T-cell (primary cell): ENCODE measurements around the gene STK32B. TPM values are rescaled to one million over a fixed set of nuclear protein-coding genes. Genes with fewer than 3 reads are reported as not detected.
A peak's percentile ranks its signal among the peaks of the same experiment; 100 is the strongest.
"Not testable (repeated sequence)": the region's sequence is repeated elsewhere in the genome, so short reads cannot be mapped to it uniquely, and the experiment has no call there.

Experiments
- ATAC-seq, 4 experiments: fragments of 200-7000 bp in 3 of 4; fragments of 150-1000 bp in 1 of 4; cut with Tn5 transposase; replicated peaks in 1 of 4; 1 replicate in 3 of 4; 2 replicates in 1 of 4; pipeline ENCODE4 v1.10.0; 2021; ENCODE audit warnings: moderate library complexity in 3 of 4, mild to moderate bottlenecking in 2 of 4, moderate number of reproducible peaks in 1 of 4
- CTCF ChIA-PET, 2 donors: fragments of 300-600 bp; sonication (Branson Sonifier 250); formaldehyde crosslinking; loops; one replicate each; lab custom pipeline; 2022; ENCODE audit warnings: antibody characterized with exemption in 2 of 2; lab: Charles Lee
- POLR2A ChIA-PET, 2 donors: fragments of 300-600 bp; sonication (Branson Sonifier 250); formaldehyde crosslinking; loops; one replicate each; lab custom pipeline; 2022; ENCODE audit warnings: antibody characterized with exemption in 2 of 2; lab: Charles Lee
- DNase-seq, 35 experiments: peaks; one replicate each; pipeline versions ENCODE4 v3.0.0 to v3.0.0-alpha.2; 2013 to 2023
- H3K27ac ChIP-seq: one replicate; pipeline ENCODE4 v1.5.1; 2013; ENCODE audit warnings: low read length
- H3K27me3 ChIP-seq, 2 experiments: replicated peaks in 1 of 2; 1 replicate in 1 of 2; 2 replicates in 1 of 2; pipeline versions ENCODE4 v1.6.1 to v1.7.0; 2013; ENCODE audit warnings: low read length in 1 of 2, mixed read lengths in 1 of 2; ENCODE audit not compliant: control insufficient read depth in 2 of 2, insufficient read depth in 2 of 2; ENCODE audit errors: extremely low read depth in 1 of 2
- H3K36me3 ChIP-seq, 2 donors: 1 replicate in 1 of 2; 2 replicates in 1 of 2; pipeline versions ENCODE4 v1.6.1 to v1.7.0; 2013; ENCODE audit warnings: low read length in 1 of 2; ENCODE audit not compliant: control insufficient read depth in 2 of 2, insufficient read depth in 1 of 2; ENCODE audit errors: extremely low read depth in 1 of 2
- H3K4me1 ChIP-seq, 2 experiments: 1 replicate in 1 of 2; 2 replicates in 1 of 2; pipeline versions ENCODE4 v1.6.1 to v1.7.0; 2013; ENCODE audit warnings: low read length in 2 of 2, mixed read lengths in 1 of 2; ENCODE audit not compliant: insufficient read depth in 2 of 2, control insufficient read depth in 1 of 2; ENCODE audit errors: extremely low read depth in 1 of 2
- H3K4me3 ChIP-seq, 2 donors: 1 replicate in 1 of 2; 2 replicates in 1 of 2; pipeline versions ENCODE4 v1.5.1 to v1.7.0; 2013; ENCODE audit warnings: mild to moderate bottlenecking in 2 of 2, low read length in 1 of 2, moderate library complexity in 1 of 2; ENCODE audit not compliant: control insufficient read depth in 1 of 2; ENCODE audit errors: extremely low read depth in 1 of 2
- H3K9me3 ChIP-seq: 2 replicates; pipeline ENCODE4 v1.7.0; 2013
- H3K27ac Mint-ChIP-seq, 2 donors: one replicate each; pipeline ENCODE4 v1.8.0; 2020 to 2021; ENCODE audit warnings: mild to moderate bottlenecking in 2 of 2, mixed read lengths in 2 of 2
- H3K27me3 Mint-ChIP-seq, 2 donors: one replicate each; pipeline ENCODE4 v1.8.0; 2021 to 2022; ENCODE audit warnings: mixed read lengths in 2 of 2
- H3K36me3 Mint-ChIP-seq: one replicate; pipeline ENCODE4 v1.8.0; 2021; ENCODE audit warnings: mixed read lengths
- H3K4me1 Mint-ChIP-seq, 3 donors: one replicate each; pipeline ENCODE4 v1.8.0; 2020 to 2022; ENCODE audit warnings: mixed read lengths in 3 of 3, mild to moderate bottlenecking in 1 of 3
- H3K4me3 Mint-ChIP-seq, 3 donors: one replicate each; pipeline ENCODE4 v1.8.0; 2020 to 2022; ENCODE audit warnings: mild to moderate bottlenecking in 3 of 3, mixed read lengths in 3 of 3, moderate library complexity in 3 of 3
- H3K9me3 Mint-ChIP-seq, 3 donors: one replicate each; pipeline ENCODE4 v1.8.0; 2020 to 2022; ENCODE audit warnings: mixed read lengths in 3 of 3
- WGBS: methylation state at CpG from one replicate; pipeline ENCODE4 v1.1.5; 2013; ENCODE audit warnings: missing lambda C conversion rate; ENCODE audit not compliant: insufficient coverage; 5-methylcytosine and 5-hydroxymethylcytosine counted together
- total RNA-seq, 35 experiments: library from RNA in 6 of 35; stranded (reverse) in 6 of 35; fragments of 120-200 nt in 1 of 35; gene quantifications; one replicate each; pipeline versions ENCODE4 v1.2.1 to v1.2.4 and lab custom pipeline; 2013 to 2026

Gene STK32B
- total RNA-seq (under 1 TPM in 3 of 5 donors, not detected in 2; 0.12 to 0.20 (median 0.15) TPM), total RNA-seq (lab: John Stamatoyannopoulos, UW) (0 to 0.48 (median 0.11) reads per million in 29 experiments)
- total RNA-seq (2013), result not detected

- no peak within 1 kb of the TSS for H3K27ac ChIP-seq
- DNase-seq, result peak in 1 of 35 experiments; percentile 9
- peak; percentile 16 to 50 (median 31) for ATAC-seq
- H3K27me3 Mint-ChIP-seq, result peaks cover 46 to 59% of the 10 kb centered on the region in 2 donors
- 2% methylated on average over 73 of the region's 103 CpGs for WGBS
- H3K4me1 ChIP-seq, result peaks cover 6 to 20% of the 10 kb centered on the region in 2 experiments
- H3K4me3 Mint-ChIP-seq, result peak within 1 kb of the TSS; percentile 56 to 65 (median 60)
- H3K4me3 ChIP-seq, result peak within 1 kb of the TSS; percentile 19 to 91
- no peaks in the 10 kb centered on the region for H3K36me3 ChIP-seq
- peaks cover 0 to 4% (median 0%) of the 10 kb centered on the region in 3 donors for H3K9me3 Mint-ChIP-seq
- H3K4me1 Mint-ChIP-seq, result peaks cover 11 to 17% (median 15%) of the 10 kb centered on the region in 3 donors
- H3K9me3 ChIP-seq, result no peaks in the 10 kb centered on the region
- ChIA-PET CTCF (interaction anchor here in 1 of 2 donors (0.5 kb wide), 1 partner anchor 188 kb away, joined by 3 read pairs; no protein-coding TSS in a partner anchor), POLR2A (no interaction called here)
- H3K36me3 Mint-ChIP-seq, result no peaks in the 10 kb centered on the region
- no peak within 1 kb of the TSS for H3K27ac Mint-ChIP-seq
- peaks cover 0 to 54% of the 10 kb centered on the region in 2 experiments for H3K27me3 ChIP-seq
Measured at GRCh38 chr4:5051278-5052203, at the start of gene STK32B. TSS of gene STK32B (plus strand) at chr4:5051480.

GRCh38 chr4:5001641-5002040 lies 49.6 kb upstream of the STK32B start:
- ATAC-seq, H3K4me1 ChIP-seq, CTCF ChIA-PET, H3K27ac Mint-ChIP-seq, H3K27ac ChIP-seq, H3K9me3 Mint-ChIP-seq, H3K4me3 ChIP-seq, H3K9me3 ChIP-seq, H3K4me1 Mint-ChIP-seq, H3K4me3 Mint-ChIP-seq, POLR2A ChIA-PET, H3K36me3 Mint-ChIP-seq, DNase-seq, H3K36me3 ChIP-seq: not testable (repeated sequence)
- peaks cover 29% of the 10 kb centered on the region in 2 donors for H3K27me3 Mint-ChIP-seq
- WGBS, result 71% methylated on average over 6 of the region's 6 CpGs
- H3K27me3 ChIP-seq, result peaks cover 0 to 32% of the 10 kb centered on the region in 2 experiments

DNA sequence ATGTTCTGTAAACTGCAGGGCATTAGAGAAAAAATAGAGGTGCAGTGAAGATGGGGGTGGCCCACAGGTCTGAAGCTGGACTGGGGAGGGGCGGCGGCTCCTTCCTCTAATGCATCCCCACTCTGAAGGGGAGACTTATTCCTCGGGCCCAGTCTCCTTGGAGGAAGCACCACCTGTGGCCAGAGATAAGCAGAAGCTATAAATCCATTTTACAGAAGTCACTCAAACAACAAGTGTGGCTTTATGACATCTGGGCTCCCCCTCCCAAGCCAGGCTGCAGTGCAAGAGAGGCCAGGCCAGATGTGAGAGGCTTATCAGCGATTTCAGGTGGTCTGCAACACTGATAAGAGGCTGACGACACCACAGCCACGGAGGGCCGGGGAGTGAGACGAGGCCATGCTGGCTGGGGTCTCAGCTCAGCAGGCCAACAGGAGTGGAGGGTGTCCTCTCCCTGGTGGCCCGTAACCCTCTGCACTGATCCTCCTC lies 47.9 kb upstream of the STK32B start:
- ChIA-PET POLR2A (no interaction called here), CTCF (no interaction called here)
- H3K4me1 ChIP-seq, result no peaks in the 10 kb centered on the region
- Mint-ChIP-seq H3K9me3 (no peaks in the 10 kb centered on the region), H3K4me1 (no peaks in the 10 kb centered on the region), H3K27me3 (peaks cover 29% of the 10 kb centered on the region in 2 donors), H3K27ac (no peak overlapping the region), H3K4me3 (no peak overlapping the region), H3K36me3 (no peaks in the 10 kb centered on the region)
- WGBS, result 60% methylated on average over 6 of the region's 9 CpGs
- no peaks in the 10 kb centered on the region for H3K36me3 ChIP-seq
- no peak overlapping the region for H3K27ac ChIP-seq
- peaks cover 0 to 32% of the 10 kb centered on the region in 2 experiments for H3K27me3 ChIP-seq
- no peak overlapping the region for H3K4me3 ChIP-seq
- DNase-seq, result no peak
- no peaks in the 10 kb centered on the region for H3K9me3 ChIP-seq
- no peak for ATAC-seq

- H3K4me3 Mint-ChIP-seq, result no peak overlapping the region
- Histone ChIP-seq H3K27ac (no peak overlapping the region), H3K27me3 (peaks cover 0 to 32% of the 10 kb centered on the region in 2 experiments), H3K4me3 (no peak overlapping the region), H3K4me1 (no peaks in the 10 kb centered on the region), H3K36me3 (no peaks in the 10 kb centered on the region), H3K9me3 (no peaks in the 10 kb centered on the region)
- DNase-seq (no peak), ATAC-seq (no peak)
- H3K36me3 Mint-ChIP-seq, result no peaks in the 10 kb centered on the region
- ChIA-PET CTCF (no interaction called here), POLR2A (no interaction called here)
- H3K27me3 Mint-ChIP-seq, result peaks cover 29 to 30% of the 10 kb centered on the region in 2 donors
- no peaks in the 10 kb centered on the region for H3K4me1 Mint-ChIP-seq
- no peak overlapping the region for H3K27ac Mint-ChIP-seq
- no peaks in the 10 kb centered on the region for H3K9me3 Mint-ChIP-seq
- 86% methylated on average over 3 of the region's 3 CpGs for WGBS
Measured at GRCh38 chr4:5003918-5004317, 47.4 kb upstream of the STK32B start.

DNA sequence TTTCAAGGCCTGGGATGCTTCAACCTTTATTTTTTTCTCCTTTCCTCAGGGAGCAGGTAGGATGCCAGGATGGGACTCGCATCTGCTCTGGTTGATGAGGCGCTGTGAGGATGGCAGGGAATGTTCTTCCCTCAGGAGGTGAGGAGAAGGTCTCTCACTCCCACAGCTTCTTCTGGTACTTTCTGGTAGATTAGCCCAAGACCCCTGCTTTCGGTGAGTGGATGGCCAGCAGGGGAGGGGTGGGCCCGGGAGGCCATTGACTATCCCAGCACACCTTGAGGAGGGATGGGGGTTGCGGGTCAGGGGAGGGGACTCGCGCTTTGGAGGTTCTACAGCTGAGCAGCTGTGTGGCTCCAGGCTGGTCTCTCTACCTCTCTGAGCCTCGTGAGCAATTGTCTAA lies 46.8 kb upstream of the STK32B start:
- H3K27me3 ChIP-seq, result peaks cover 0 to 32% of the 10 kb centered on the region in 2 experiments
- H3K4me3 Mint-ChIP-seq, result no peak overlapping the region
- no peaks in the 10 kb centered on the region for H3K9me3 ChIP-seq
- H3K27ac Mint-ChIP-seq, result no peak overlapping the region
- H3K27ac ChIP-seq, result no peak overlapping the region
- H3K4me3 ChIP-seq, result no peak overlapping the region
- no peaks in the 10 kb centered on the region for H3K4me1 ChIP-seq
- H3K36me3 ChIP-seq, result no peaks in the 10 kb centered on the region
- no peaks in the 10 kb centered on the region for H3K36me3 Mint-ChIP-seq
- peaks cover 29 to 30% of the 10 kb centered on the region in 2 donors for H3K27me3 Mint-ChIP-seq
- ChIA-PET POLR2A (no interaction called here), CTCF (no interaction called here)
- 17% methylated on average over 1 of the region's 8 CpGs for WGBS
- H3K4me1 Mint-ChIP-seq, result no peaks in the 10 kb centered on the region
- ATAC-seq (no peak), DNase-seq (no peak)
- H3K9me3 Mint-ChIP-seq, result no peaks in the 10 kb centered on the region

DNA sequence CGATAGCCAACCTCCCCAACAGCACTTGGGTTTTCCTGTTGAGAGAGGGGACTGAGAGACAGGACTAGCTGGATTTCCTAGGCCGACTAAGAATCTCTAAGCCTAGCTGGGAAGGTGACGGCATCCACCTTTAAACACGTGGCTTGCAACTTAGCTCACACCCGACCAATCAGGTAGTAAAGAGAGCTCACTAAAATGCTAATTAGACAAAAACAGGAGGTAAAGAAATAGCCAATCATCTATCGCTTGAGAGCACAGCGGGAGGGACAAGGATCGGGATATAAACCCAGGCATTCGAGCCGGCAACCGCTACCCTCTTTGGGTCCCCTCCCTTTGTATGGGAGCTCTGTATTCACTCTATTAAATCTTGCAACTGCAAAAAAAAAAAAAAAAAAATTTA lies 44.3 kb upstream of the STK32B start:
- H3K9me3 ChIP-seq, H3K4me1 ChIP-seq, H3K4me3 ChIP-seq, H3K9me3 Mint-ChIP-seq, POLR2A ChIA-PET, ATAC-seq, H3K4me3 Mint-ChIP-seq, H3K27ac Mint-ChIP-seq, DNase-seq, H3K36me3 Mint-ChIP-seq, H3K4me1 Mint-ChIP-seq, H3K36me3 ChIP-seq, H3K27ac ChIP-seq: not testable (repeated sequence)
- peaks cover 27 to 41% of the 10 kb centered on the region in 2 donors for H3K27me3 Mint-ChIP-seq
- CTCF ChIA-PET, result interaction anchor here in 1 of 2 donors (1.0 kb wide), 1 partner anchor 13 kb away, joined by 8 read pairs; no protein-coding TSS in a partner anchor
- peaks cover 0 to 30% of the 10 kb centered on the region in 2 experiments for H3K27me3 ChIP-seq
- no CpG with 5 or more reads among the region's 11 CpGs for WGBS
